Esophagus muscularis mucosa (tissue), 4 donors: ENCODE results near the gene YPEL1. TPM values are rescaled to one million over a fixed set of nuclear protein-coding genes. Genes with fewer than 3 reads are reported as not detected.

Experiments
- DNase-seq: peaks from one replicate; pipeline ENCODE4 v3.0.0-alpha.2; 2017; ENCODE audit errors: extremely low spot score
- H3K27ac ChIP-seq, 4 donors: fragments of 200-600 bp; sonication (generic); replicated peaks in 1 of 4; 1 replicate in 3 of 4; 2 replicates in 1 of 4; pipeline ENCODE4 v1.5.1; 2016 to 2019; ENCODE audit warnings: mild to moderate bottlenecking in 1 of 4
- H3K27me3 ChIP-seq, 4 donors: fragments of 200-600 bp; sonication (generic); one replicate each; pipeline versions ENCODE4 v1.5.1 to v1.6.0; 2016 to 2019
- H3K36me3 ChIP-seq, 4 donors: fragments of 200-600 bp; sonication (generic); one replicate each; pipeline ENCODE4 v1.5.1; 2016 to 2019
- H3K4me1 ChIP-seq, 4 donors: fragments of 200-600 bp; sonication (generic); one replicate each; pipeline ENCODE4 v1.5.1; 2016 to 2019
- H3K4me3 ChIP-seq, 4 donors: fragments of 200-600 bp; sonication (generic); 1 replicate in 2 of 4; 2 replicates in 2 of 4; pipeline ENCODE4 v1.5.1; 2016 to 2019; ENCODE audit warnings: mild to moderate bottlenecking in 4 of 4, moderate library complexity in 1 of 4
- H3K9me3 ChIP-seq, 4 donors: fragments of 200-600 bp; sonication (generic); 1 replicate in 3 of 4; 2 replicates in 1 of 4; pipeline ENCODE4 v1.5.1; 2016 to 2019
- EP300 ChIP-seq: sonication (generic); formaldehyde crosslinking; IDR thresholded peaks from one replicate; pipeline ENCODE4 v1.6.1; 2017; ENCODE audit warnings: antibody characterized with exemption
- POLR2A ChIP-seq: fragments of 450-650 bp; IDR thresholded peaks from one replicate; pipeline ENCODE4 v1.6.1; 2017; ENCODE audit warnings: antibody characterized with exemption, moderate library complexity, mild to moderate bottlenecking, low read depth
- POLR2AphosphoS5 ChIP-seq, 2 donors: sonication (generic); formaldehyde crosslinking; IDR thresholded peaks; one replicate each; pipeline ENCODE4 v1.6.1; 2017; ENCODE audit warnings: antibody characterized with exemption in 2 of 2
- WGBS: methylation state at CpG from one replicate; pipeline ENCODE4 v1.1.5; 2018; 5-methylcytosine and 5-hydroxymethylcytosine counted together
- intact Hi-C: fragments of 100-400 bp; cut with DNase I; formaldehyde crosslinking; loops from one replicate; pipeline ENCODE4 v1.15.1; 2023
- total RNA-seq, 4 donors: library from RNA; depleted of rRNA; stranded (reverse); fragments of >200 nt; gene quantifications; one replicate each; pipeline versions ENCODE4 v1.1.0 to v1.2.1, GENCODE V29; 2016
- TF ChIP-seq, protein P1 (sequence below), 3 experiments: fragments of 200-600 bp in 2 of 3; fragments of 450-650 bp in 1 of 3; sonication (generic) in 2 of 3; IDR thresholded peaks; one replicate each; pipeline ENCODE4 v1.5.1; 2017 to 2019; ENCODE audit warnings: antibody characterized with exemption in 3 of 3, mild to moderate bottlenecking in 2 of 3, moderate library complexity in 1 of 3

YPEL1 gene
- total RNA-seq, 4 donors from 2014 or later: 12.0 to 30.7 (median 16.5) TPM

DNA sequence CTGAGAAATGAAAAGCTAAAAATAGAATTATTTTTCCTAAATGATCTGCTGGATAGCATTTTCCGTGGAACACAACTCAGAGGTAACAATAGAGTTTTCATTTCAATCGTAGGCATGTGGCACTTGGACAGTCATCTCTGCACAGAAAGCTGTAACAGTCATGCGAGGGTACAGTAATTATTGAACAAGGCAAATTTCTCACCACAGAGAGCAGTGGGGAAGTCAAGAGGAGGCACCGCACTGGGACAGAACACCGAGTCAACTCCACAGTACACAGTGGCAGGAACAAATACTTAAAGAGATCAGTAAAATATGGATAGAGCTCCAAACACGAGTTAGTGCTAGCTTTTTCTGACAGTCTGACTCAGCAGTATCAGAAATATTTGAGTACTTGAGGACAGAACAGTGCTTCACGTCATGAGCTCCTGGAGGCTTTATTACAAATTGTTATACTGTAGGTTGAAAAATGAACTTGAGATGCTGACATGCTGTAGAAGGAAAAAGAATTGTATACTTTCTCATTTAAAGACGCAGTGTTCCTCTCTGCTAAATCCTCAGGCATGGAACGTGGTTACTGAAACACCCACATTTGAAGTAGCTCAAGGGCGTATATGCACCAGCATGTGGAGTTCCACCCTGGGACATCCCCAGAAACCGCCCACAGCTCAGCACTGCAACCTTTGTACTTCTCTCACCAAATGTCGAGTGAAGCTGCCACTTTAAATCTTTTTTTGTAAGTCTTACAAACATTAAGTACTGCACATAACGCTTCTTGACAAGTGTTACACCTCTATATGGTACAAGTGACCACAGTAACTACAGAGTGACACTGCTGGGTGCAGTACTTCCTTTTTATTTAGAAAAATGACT is 27.4 kb upstream of the YPEL1 start:
- intact Hi-C loops: no loop called here
- Histone ChIP-seq H3K9me3 (no peaks in the 10 kb centered on the region), H3K36me3 (peaks cover 30 to 97% (median 80%) of the 10 kb centered on the region in 4 donors), H3K4me3 (no peak overlapping the region), H3K4me1 (peaks cover 5 to 28% (median 19%) of the 10 kb centered on the region in 4 donors), H3K27me3 (no peaks in the 10 kb centered on the region), H3K27ac (peak overlapping the region in 2 of 4 donors; percentile 12 to 57)
- 64% methylated on average over 13 of the region's 13 CpGs for WGBS
- TF ChIP-seq POLR2AphosphoS5 (IDR thresholded peaks at IDR 0.05) (no peak), POLR2A (no peak), EP300 (no peak)
- TF ChIP-seq, protein P1, sequence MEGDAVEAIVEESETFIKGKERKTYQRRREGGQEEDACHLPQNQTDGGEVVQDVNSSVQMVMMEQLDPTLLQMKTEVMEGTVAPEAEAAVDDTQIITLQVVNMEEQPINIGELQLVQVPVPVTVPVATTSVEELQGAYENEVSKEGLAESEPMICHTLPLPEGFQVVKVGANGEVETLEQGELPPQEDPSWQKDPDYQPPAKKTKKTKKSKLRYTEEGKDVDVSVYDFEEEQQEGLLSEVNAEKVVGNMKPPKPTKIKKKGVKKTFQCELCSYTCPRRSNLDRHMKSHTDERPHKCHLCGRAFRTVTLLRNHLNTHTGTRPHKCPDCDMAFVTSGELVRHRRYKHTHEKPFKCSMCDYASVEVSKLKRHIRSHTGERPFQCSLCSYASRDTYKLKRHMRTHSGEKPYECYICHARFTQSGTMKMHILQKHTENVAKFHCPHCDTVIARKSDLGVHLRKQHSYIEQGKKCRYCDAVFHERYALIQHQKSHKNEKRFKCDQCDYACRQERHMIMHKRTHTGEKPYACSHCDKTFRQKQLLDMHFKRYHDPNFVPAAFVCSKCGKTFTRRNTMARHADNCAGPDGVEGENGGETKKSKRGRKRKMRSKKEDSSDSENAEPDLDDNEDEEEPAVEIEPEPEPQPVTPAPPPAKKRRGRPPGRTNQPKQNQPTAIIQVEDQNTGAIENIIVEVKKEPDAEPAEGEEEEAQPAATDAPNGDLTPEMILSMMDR (IDR thresholded peaks at IDR 0.05): no peak
- no peak for DNase-seq

DNA sequence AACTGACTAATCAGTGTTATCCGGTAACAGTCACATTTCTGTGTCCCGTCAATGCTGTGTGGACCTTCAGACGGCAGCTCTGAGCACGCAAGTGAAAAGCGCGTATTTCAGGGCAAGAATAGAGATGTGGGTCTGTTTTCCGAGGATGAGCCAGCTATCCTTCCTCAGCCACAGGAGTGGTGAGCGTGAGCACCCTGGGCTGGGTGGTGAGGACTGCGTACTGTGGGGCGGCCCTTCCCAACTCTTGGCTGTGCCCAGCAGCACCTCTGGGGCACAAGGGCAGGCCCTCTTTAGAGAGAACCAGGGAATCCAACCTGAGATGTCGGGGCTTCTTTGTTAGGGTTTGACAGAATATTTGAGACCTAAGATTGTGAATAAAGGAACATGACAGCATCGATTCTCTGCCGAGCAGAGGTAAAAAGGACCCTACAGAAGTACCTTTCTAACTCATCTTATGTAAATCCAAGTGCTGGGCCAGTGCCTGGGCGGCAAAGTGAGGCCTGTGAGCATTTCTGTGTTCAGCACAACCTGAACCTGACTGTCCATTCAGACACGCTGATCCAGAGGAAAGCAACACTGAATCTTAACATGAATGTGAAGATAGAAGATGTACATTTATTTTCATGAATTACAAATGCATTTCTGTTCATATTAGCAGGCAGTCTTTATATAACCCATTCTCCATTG is 26.5 kb upstream of the YPEL1 start:
- WGBS: 93% methylated on average over 15 of the region's 15 CpGs
- no peaks in the 10 kb centered on the region for H3K9me3 ChIP-seq
- intact Hi-C loops: no loop called here
- H3K36me3 ChIP-seq: peaks cover 24 to 97% (median 77%) of the 10 kb centered on the region in 4 donors
- DNase-seq: no peak
- H3K4me3 ChIP-seq: no peak overlapping the region
- H3K4me1 ChIP-seq: peaks cover 5 to 28% (median 19%) of the 10 kb centered on the region in 4 donors
- peak overlapping the region in 3 of 4 donors; percentile 12 to 57 (median 22) for H3K27ac ChIP-seq
- H3K27me3 ChIP-seq: no peaks in the 10 kb centered on the region
- TF ChIP-seq, protein P1 (IDR thresholded peaks at IDR 0.05): no peak
- TF ChIP-seq EP300 (no peak), POLR2A (no peak), POLR2AphosphoS5 (IDR thresholded peaks at IDR 0.05) (no peak)

DNA sequence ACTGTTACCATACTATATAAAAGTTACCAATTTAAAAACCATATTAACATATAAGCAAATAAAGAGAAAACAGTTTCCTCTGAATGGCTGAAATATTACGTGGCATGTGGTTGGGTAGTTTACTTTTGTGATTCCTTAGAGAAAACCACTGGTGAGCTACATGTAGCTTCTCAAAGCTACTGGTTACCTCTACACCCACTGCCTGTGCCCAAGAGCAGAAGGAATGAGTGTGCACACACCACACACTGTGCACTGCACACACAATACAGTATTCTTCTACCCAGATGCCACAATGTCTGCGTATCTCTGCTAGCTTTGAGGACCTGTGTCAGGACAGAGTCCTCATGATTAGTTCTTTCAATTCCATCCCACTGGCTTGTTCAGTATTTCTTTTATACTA is 25.5 kb upstream of the YPEL1 start:
- H3K36me3 ChIP-seq: peaks cover 14 to 95% (median 72%) of the 10 kb centered on the region in 4 donors
- DNase-seq: no peak
- no peak for TF ChIP-seq POLR2AphosphoS5 (IDR thresholded peaks at IDR 0.05)
- TF ChIP-seq POLR2A: no peak
- TF ChIP-seq, protein P1 (IDR thresholded peaks at IDR 0.05): no peak
- no peak for TF ChIP-seq EP300
- H3K27ac ChIP-seq: no peak overlapping the region
- no peaks in the 10 kb centered on the region for H3K27me3 ChIP-seq
- no peak overlapping the region for H3K4me3 ChIP-seq
- 84% methylated on average over 2 of the region's 2 CpGs for WGBS
- peaks cover 5 to 28% (median 19%) of the 10 kb centered on the region in 4 donors for H3K4me1 ChIP-seq
- H3K9me3 ChIP-seq: no peaks in the 10 kb centered on the region
- intact Hi-C loops: no loop called here

DNA sequence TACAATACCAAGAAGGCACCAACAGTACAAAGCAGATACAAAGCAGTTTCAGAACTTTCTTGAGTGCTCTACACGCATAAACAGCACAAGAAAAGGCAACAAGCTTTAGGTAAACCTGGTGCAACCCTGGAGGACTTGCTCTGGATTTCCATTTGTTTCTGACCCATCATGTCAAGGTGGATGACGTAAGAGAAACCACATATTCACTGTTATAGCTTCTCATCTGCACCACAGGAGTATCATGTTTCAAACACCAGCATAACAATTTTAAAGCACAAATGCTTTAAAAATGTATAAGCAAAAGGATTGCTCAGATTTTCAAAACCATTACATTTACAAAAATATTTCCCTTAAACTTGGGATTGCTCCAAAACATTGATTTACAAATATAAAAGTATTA is 25.0 kb upstream of the YPEL1 start:
- no peak overlapping the region for H3K27ac ChIP-seq
- 92% methylated on average over 2 of the region's 2 CpGs for WGBS
- peaks cover 10 to 91% (median 68%) of the 10 kb centered on the region in 4 donors for H3K36me3 ChIP-seq
- peaks cover 7 to 32% (median 21%) of the 10 kb centered on the region in 4 donors for H3K4me1 ChIP-seq
- no peaks in the 10 kb centered on the region for H3K9me3 ChIP-seq
- intact Hi-C loops: no loop called here
- TF ChIP-seq POLR2A (no peak), POLR2AphosphoS5 (IDR thresholded peaks at IDR 0.05) (no peak), EP300 (no peak)
- TF ChIP-seq, protein P1 (IDR thresholded peaks at IDR 0.05): no peak
- no peak for DNase-seq
- H3K27me3 ChIP-seq: no peaks in the 10 kb centered on the region
- H3K4me3 ChIP-seq: no peak overlapping the region
